ENCODE results near the gene MAP2K6.

- no peak for TF ChIP-seq CTCF (IDR thresholded peaks at IDR 0.05)
- no peak for TF ChIP-seq POLR2AphosphoS5 (IDR thresholded peaks at IDR 0.05; ENCODE audit: insufficient read depth in 1 of 2, low read depth in 1 of 2)
These were observed 64.4 kb downstream of the MAP2K6 start for GRCh38 chr17:69478916-69479315.
